ENCODE measurements around the gene RILPL2.
"Not testable (repeated sequence)": the region's sequence is repeated elsewhere in the genome, so short reads cannot be mapped to it uniquely, and the experiment has no call there.

RILPL2 gene

GRCh38 chr12:123436017-123436964 lies at the start of gene RILPL2:
RILPL2 (minus strand) TSS chr12:123436684; CDS start chr12:123436420, 264 bp downstream.
- peak; percentile 46 for DNase-seq

- no peak for DNase-seq
These were observed 49.3 kb upstream of the RILPL2 start for GRCh38 chr12:123485756-123486155.

GRCh38 chr12:123483602-123484248 lies 47.2 kb upstream of the RILPL2 start:
- DNase-seq: no peak

GRCh38 chr12:123482876-123483275 lies 46.4 kb upstream of the RILPL2 start:
- no peak for DNase-seq

- not testable (repeated sequence) for DNase-seq
These were observed 44.8 kb upstream of the RILPL2 start for GRCh38 chr12:123481251-123481650.

GRCh38 chr12:123479442-123480180 lies 43.1 kb upstream of the RILPL2 start:
- no peak for DNase-seq

- DNase-seq: no peak
These were observed 42.3 kb upstream of the RILPL2 start for GRCh38 chr12:123478762-123479161.

GRCh38 chr12:123478069-123478468 lies 41.6 kb upstream of the RILPL2 start:
- no peak for DNase-seq

GRCh38 chr12:123475246-123475703 lies 38.8 kb upstream of the RILPL2 start:
- DNase-seq: no peak

- DNase-seq: no peak
These were observed 38.2 kb upstream of the RILPL2 start for GRCh38 chr12:123474485-123475245.

- no peak for DNase-seq
These were observed 36.0 kb upstream of the RILPL2 start for GRCh38 chr12:123472438-123472849.

GRCh38 chr12:123471374-123472068 lies 35.0 kb upstream of the RILPL2 start:
- no peak for DNase-seq

GRCh38 chr12:123469978-123470377 lies 33.5 kb upstream of the RILPL2 start:
- DNase-seq: no peak

GRCh38 chr12:123468786-123469185 lies 32.3 kb upstream of the RILPL2 start:
- no peak for DNase-seq

- DNase-seq: no peak
These were observed 28.6 kb upstream of the RILPL2 start for GRCh38 chr12:123465084-123465483.

- DNase-seq: not testable (repeated sequence)
These were observed 26.7 kb upstream of the RILPL2 start for GRCh38 chr12:123463174-123463573.

- DNase-seq: peak; percentile 34
These were observed 21.7 kb upstream of the RILPL2 start, which contains the start of gene SNRNP35 for GRCh38 chr12:123457980-123458779. SNRNP35 (plus strand) TSS chr12:123458139; CDS start chr12:123465541, 7,402 bp downstream.

GRCh38 chr12:123453165-123453564 lies 16.7 kb upstream of the RILPL2 start:
- no peak for DNase-seq

- DNase-seq: not testable (repeated sequence)
These were observed 15.7 kb upstream of the RILPL2 start for GRCh38 chr12:123452276-123452550.

GRCh38 chr12:123450636-123451035 lies 14.2 kb upstream of the RILPL2 start:
- DNase-seq: no peak

GRCh38 chr12:123449856-123450255 lies 13.4 kb upstream of the RILPL2 start:
- no peak for DNase-seq

Measured in NCI-H1048 (cell line).